NOMO-1 treated with dmso at 0.1 percent for 144 hours (cell line): ENCODE data around the gene DCPS.
"Not testable (repeated sequence)": the region's sequence is repeated elsewhere in the genome, so short reads cannot be mapped to it uniquely, and the experiment has no call there.

ENCODE experiments used
- DNase-seq: peaks from one replicate; lab custom pipeline; 2025; ENCODE audit not compliant: unreplicated experiment; lab: John Stamatoyannopoulos, UW

DCPS gene

DNA sequence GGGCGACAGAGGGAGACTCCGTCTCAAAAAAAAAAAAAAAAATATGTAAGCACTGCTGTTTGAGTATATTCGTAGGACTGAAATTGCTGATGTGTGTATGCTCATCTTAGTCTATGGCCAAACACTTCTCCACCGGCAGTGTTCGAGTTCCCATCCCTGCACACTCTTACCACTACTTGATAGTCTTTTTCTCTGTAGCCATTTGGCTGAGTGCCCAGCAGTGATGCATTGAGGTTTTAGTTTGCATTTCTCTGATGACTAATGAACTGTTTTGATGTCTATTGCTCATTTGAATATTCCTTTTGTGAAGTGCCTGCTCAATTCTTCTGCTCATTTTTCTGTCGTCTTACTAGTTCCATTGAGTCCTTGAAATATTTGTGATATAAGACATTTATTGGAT is 19.0 kb upstream of the DCPS start:
- DNase-seq = no peak

DNA sequence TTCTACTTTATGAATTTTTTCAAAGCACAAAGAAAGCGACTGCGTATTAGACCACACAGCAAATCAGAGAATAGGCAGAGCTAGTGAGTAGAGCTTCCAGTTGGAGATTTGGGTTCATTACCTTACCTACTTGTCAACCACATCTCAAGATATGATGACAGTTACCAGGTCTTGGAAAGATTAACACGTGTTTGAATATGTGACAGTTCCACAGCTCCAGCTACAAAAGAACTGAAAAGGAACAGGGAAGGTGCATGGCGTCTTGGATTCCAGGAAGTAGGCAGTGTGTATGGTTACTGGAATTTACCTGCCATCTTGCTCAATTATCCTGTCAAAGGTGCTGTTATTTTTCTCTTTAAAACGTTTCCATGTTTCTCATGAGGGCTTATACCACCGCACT is 15.6 kb upstream of the DCPS start:
- DNase-seq = no peak

DNA sequence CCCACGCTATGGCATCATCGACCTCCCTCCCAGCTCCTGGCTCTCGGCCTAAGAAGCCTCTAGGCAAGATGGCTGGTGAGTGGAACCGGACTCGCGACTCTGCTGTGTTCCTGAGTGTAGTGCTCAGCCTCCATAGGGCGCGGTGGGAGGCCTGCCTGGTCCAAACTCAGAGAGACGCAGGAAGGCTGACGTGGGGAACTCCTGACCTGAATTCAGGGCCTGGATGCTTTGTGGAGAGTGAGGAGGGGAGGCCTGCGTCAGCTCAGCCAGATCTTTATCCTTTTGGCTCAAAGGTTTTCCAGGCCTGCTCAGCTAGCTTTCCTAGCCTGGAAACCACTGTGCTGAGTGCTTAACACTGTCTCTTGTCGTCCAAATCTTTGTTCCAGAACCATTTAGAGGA is 13.0 kb upstream of the DCPS start:
- DNase-seq = no peak

DNA sequence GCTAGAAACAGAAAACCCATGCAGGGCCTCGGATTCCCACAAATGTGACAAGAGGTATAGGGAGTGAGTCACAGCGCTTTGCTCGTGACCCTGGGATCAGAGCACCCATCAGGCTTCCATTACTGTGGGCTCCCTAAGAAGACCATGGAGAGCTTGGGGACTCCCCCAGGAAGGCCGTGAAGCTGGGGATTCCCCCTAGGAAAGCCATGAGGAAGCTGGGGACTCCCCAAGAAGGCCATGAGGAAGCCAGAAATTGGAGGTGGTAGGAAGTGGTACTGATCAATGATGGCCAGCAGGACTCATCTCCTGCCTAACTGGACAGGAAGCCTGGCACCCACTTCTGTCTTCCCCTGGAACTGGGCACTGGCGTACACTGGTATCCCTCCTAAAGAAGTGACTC is 10.1 kb upstream of the DCPS start:
- no peak for DNase-seq

DNA sequence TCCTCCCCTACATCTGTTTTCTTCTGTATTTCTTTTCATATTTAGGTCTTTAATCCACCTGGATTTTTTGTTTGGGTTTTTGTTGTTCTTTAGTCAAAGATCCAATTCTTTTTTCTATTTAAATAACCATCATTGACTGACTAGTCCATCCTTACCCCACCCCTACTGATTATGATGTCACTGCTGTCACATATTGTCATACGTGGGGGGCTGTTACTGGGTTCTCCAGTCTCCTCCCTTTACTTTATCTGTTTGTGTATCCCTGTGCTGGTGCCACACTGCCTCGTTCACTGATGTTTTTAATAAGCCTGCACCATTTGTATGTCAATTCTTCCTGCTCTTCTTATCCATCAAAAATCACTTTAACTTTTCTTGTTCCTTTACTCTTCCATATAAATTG is 6.9 kb upstream of the DCPS start:
- DNase-seq = no peak

DNA sequence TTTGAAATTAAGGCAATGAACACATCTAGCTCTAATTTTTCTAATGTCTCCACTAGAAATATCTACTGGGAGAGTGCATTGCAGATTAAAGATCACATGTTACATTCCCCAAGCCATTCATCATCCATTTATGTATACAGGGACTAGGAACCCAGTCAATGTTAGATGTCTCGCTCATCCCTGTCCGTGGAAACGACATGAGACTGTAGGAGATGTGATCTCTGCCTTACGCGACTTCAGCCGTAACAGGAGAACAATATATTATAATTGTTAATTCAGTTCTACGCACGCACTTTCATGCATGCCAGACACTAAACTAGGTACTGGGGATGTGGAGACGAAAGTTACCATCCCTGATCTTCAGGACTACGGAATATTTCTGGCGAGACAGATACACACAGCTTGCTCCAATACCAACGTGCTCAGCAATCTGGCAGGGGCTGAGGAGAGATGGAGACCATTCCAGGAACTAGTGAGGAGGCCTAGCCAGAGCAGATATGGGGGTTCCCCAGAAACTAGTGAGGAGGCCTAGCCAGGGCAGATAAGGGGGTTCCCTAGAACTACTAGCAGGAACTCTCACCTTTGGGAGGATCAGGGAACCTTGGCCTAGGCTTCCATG is 706 bp downstream of the DCPS start:
- no peak for DNase-seq

DNA sequence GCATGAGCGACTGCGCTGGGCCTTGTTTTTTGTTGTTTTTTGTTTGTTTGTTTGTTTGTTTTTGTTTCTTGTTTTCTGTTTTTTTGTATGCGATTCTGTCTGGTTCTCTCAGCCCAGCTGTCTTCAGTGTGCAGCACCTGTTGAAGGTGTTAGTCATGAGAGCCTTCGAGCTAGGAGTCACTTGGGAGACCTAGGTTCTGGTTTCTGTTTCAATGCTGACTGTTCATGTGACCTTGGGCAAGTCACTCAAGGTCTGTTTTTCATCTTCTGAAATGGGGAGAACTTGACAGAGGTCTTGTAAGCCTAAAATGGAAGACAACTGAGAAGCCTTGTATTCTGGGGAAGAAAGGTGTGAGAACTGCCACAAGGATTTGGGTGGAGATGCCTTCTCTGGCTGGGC is 1.8 kb downstream of the DCPS start:
- DNase-seq = no peak

DNA sequence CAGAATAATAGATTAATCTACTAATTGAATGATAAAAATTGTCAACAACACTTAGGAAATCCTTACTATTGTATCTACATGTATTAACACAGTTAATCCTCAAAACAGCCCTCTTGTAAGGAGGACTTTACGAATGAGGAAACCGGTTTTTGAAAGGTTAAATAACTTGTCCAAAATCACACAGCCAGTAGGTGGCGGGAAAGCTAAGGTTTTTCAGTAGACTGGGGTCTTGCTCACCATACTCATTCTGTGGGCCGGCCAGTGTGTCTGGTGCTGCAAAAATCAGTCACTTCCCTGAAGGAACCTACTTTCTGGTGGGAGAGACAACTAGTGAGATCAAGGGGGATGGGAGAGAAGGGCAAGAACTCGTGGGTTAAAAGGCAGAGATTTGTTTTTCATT is 3.8 kb downstream of the DCPS start:
- DNase-seq = peak; percentile 63

DNA sequence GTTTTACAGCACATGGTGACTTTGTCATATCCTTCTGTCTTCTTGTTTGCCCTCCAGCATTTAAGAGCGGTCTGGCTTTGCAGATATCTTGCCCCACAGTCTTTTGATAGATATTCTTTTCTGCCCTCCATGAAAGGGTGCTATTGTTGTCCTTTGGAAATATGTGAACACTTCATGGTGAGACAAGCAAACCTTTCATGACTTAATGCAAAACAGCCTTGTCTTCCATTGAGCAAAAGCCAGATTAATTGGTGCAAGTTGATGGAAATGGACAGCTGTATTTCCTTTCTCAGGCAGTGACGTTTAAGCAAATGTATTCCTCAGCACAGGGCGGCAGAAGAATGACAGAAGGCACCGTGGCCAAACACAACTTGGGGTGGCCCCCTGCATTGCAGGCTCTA is 4.4 kb downstream of the DCPS start:
- no peak for DNase-seq

DNA sequence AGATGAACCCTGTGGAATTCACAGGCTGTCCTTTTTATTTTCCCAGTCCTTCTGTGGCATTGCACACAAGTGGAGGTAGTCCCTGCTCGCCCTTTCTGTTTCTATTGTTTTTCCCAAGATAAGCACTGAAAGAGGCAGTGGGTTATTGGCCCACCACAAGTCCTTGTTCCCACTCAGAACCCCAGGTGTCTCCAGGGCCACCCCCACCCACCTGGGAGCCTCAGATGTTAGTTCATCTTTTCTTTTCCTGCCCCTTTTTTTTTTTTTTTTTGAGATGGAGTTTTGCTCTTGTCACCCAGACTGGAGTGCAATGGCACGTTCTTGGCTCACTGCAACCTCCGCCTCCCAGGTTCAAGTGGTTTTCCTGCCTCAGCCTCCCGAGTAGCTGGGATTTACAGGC is 4.9 kb downstream of the DCPS start:
- DNase-seq = not testable (repeated sequence)

DNA sequence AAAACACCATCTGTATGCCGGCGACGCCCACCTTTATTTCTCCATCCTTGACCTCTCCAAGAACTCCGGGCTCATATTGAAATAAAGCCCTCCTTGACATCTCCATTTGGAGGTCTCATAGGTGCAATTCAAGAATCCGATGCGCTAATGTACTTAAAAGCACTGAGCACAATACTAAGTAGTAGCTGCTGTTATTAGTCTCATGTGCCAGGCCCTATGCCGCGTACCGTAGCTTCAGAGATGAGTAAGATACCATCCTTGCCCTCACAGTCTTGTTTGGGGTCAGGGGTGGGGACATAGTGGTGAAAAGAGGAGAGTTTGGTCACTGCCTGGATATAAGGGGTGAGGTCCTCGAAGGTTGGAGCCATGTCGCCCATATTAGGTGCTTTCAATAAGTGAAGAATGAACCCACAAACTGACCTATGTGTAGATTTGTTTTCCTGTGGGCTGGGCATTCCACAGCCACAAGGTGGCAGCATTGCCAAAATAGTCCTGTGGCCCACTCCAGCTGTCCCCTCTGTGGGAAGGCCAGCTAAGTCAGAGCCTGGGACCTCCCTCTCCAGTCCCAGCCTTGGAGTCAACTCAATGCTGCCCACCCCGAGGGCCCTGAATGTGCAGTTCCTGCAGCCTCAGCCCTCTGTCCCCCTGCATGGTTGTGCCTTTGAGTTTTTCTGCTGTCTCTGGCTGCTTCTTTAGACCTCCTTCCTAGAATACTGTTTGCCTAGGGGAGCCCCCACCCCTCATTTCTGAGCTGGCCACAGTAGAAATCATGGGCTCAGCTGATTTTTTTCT is 6.5 kb downstream of the DCPS start:
- peak; percentile 31 for DNase-seq

DNA sequence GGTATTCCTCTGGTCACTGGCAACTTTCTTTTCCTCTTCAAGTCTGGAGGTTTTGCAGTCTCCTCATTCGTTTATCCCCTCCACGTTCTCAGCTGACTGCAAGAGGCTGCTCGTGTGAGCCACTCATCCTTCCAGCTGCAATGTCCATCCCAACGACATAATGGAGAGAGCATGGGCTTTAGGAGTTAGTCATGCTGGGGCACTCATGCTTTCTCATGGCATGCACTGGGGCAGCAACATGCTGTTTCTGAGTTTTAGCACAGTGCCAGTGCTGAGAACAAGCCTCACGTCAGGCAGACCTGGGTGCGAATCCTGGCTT is 7.1 kb downstream of the DCPS start:
- no peak for DNase-seq

DNA sequence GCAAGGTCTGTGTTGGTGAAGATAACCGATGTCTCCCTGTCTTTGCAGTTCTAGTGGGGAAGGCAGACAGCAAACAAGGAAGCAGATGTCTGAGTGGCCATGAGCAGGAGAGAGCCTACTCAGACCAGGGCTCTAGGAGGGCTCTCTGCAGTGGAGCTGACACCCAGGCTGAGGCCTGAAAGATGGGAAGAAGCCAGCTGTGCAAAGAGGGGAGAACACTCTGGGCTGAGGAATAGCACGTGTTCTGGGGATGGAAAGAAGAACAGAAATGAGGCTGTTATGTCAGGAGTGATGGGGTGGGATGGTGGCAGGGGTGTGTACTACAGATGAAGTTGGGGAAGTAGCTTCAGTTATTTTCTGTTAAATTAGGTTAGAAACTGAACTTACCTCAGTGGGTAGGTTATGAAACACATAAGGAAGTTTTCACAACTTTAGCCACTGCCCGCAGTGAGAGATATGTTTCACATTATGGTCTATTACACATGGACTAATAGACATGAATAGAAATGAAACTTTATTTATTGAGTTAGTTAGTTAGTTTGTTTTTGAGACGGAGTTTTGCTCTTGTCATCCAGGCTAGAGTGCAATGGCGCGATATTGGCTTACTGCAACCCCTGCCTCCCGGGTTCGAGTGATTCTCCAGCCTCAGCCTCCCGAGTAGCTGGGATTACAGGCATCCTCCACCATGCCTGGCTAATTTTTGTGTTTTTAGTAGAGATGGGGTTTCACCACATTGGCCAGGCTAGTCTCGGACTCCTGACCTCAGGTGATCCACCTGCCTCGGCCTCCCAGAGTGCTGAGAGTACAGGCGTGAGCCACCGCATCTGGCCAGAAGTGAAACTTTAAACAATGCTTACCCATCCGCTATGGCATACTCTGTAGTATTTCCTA is 7.8 kb downstream of the DCPS start:
- DNase-seq = peak; percentile 77

DNA sequence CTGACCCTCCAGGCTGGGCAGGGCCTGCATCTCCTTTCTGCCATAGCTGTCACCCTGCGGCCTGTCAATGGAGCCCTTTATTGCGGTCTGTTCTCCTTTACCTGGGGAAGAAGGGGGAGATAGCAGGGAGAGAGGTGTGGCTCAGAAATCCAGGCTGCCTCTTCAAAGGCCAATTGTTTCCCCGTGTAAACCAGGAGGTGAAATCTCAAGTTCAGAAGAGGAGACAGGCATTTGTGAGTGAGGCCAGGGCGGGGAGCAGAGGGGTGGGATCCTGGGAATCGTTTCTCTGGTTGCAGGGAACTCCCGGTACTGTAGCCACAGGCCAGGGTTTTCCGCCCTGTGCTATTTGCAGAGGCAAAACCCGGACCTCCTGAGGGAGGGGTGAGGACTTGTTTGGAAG is 9.1 kb downstream of the DCPS start:
- DNase-seq = no peak

DNA sequence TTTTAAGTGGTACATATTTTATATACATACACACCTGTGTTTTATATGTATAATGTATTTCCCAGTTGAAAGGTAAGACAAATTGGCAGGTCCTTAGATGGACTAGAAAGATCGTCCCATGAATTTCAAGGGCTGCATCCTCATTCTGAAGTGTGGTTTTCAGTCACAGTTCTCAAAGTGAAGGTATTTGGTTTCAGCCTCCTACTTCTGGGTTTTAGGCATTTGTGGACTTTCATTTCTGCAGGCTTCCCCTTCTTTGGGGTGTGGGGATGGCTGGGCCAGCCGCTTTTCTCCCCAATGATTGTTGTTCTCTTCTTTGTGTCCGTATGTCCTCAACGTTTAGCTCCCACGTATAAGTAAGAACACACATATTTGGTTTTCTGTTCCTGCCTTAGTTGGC is 10.0 kb downstream of the DCPS start:
- DNase-seq = peak; percentile 14

DNA sequence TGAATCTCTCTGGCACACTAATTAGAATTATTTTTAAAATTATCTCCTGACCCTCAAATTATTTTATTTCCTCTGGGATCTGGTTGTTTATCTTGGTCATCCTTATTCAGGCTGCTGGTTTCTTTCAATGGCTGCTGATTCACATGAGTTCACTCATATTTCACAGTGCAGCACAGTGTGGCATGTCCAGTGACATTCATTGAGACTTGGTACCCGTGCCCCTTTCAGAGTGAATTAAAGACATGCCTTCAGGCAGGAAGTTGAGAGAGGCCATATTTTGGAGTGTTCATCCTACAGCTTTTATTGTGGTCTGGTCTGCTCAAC is 13.5 kb downstream of the DCPS start:
- DNase-seq = no peak

DNA sequence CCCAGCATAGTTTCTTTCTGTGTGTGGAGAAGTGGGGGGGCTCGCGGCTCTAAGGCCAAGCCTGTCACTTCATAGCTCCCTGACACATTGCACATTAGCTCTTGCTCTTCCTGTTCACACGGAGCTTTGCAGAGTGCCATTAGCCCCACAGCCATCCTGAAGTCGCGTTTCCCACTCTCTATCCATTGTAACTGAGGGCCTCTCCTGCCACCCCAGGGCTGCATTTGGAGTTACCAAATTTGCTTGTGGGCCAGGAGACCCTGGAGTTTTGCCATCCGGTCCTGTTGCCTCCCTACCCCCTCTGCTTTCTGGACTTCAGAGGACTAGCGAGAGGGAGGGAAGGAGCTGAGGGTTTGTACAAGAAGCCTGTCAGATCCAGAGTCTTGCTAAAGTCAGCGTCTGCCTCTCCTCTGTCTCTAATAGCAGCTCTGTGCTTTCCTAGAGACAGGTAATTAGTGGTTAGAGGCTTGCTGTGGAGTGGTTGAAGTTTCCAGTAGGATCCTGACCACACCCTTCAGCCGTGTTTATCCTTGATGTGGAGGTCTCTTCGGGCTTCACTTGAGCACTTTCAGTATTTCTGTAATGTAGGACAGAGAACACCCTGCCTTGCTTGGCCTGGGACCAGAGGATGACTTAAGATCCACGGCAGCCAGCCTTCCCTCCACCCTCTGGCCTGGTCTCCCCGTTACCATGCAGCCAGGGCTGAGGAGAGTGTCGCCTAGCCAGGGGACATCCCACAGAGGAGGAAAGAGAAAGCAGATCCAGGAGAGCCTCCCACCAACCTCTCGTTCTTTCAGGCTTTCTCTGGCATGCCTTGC is 14.1 kb downstream of the DCPS start:
- no peak for DNase-seq

DNA sequence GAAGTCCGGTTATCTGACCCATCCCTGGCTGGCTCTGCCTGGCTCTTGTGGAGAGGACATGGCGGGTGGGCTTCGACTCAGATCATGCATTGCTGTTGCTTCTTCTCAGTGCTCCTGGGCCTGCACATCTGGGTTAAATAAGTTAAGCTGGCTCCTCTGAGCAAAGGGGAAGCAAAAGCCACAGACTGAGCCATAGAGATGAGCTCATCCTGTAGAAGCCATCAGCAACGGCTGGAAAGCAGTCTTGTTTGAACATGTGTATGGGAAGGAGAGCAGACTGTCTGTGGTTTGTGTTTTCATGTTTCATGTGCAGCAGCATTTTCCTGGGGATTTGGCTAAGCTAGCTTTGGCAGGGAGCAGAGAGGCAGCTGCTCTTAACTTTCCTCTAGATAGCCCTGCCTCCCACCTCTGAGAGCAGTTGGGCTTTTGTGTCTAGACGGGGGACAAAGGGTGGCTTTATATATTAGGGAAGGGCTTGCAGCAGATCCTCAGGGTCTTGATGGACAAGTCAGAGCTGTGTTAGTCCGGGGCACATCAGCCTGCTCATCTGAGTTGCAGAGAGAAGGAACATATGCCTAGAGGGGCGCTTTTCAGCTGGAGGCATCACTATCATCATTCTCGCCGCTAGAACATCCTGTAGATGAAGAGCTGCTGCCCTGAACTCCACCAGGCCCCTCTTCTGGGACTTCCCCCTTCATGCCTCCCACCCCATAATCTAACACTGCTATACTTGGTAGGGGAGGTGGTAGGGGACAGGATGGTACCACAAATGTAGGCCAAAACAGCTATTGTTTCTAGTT is 14.9 kb downstream of the DCPS start:
- peak; percentile 73 for DNase-seq

DNA sequence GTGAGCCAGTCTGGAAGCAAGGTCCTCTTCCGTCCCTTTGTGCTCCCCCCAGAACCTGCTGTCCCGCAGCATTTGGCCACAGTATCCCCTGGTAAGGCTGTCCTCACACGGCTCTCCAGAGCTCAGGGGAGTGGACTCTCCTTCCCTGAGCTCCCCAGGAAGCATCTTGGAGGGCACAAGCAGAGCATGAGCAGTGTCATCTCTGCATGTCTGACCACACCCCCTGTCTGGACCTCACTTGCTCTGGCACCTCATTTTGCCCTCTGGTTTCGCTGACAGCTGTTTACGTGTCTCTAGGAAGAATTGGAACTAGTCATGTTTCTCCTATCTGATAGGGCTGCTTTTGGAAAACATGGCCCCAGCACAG is 15.5 kb downstream of the DCPS start:
- DNase-seq = no peak

DNA sequence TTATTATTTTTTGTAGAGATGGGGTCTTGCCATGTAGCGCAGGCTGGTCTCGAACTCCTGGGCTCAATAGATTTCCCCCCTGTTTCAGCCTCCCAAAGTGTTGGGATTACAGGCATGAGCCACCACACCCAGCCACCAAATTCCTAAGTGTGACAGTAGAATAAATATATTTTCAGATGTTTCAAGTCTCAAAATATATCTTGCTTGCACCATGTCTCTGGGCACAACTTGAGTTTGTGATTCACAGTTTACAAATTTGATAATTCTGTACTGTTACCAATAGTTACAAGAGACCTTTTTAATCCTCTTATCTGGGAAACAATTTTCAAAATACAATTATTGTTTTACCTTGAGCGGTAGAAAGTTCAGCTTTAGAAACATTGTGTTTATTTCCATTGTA is 19.1 kb downstream of the DCPS start:
- DNase-seq = no peak
